ENCODE data around the gene STYXL1.

STYXL1 gene

DNA sequence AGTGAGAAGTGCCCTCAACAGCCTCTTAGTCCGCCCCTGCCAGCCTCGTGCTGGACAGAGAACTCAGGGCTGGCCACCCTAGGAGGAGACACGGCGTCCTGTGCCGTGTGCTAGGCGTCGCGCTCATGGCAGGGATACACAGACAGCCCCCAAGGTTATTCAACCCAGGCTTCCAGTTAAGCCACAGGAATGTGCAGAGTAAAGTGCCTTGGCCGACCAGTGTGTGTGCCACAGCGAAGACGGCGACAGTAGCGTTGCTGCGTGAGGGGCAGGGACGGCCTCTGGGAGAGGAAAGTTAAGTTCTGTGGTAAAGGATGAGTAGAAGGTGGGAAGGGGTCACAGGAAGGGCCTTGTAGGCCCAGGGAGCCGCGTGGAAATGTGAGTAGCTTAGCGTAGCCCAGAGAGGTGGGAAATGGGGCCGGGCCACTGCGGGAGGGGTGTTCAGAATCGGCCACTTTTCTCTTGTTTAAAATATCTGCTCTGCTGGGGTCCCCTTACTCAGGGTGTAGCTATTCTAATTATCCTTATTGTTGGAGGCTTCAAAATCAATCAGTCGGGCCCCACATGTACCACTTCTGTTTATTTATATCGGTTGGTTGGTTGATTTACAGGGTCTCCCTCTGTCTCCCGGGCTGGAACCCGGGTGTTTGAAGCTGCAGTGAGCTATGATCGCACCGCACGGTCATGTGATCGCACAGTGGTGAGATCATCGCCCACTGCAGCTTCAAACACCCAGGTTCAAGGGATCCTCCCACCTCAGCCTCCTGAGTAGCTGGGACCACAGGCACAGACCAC is 77.9 kb downstream of the STYXL1 start:
- DNase-seq, result no peak
- Mint-ChIP-seq H3K36me3 (ENCODE audit: low read depth) (peaks cover 51% of the 10 kb centered on the region), H3K9me3 (no peaks in the 10 kb centered on the region), H3K4me3 (no peak overlapping the region), H3K27ac (no peak overlapping the region), H3K4me1 (ENCODE audit: low read depth) (no peaks in the 10 kb centered on the region), H3K27me3 (no peaks in the 10 kb centered on the region)

- Mint-ChIP-seq H3K27ac (no peak overlapping the region), H3K36me3 (ENCODE audit: low read depth) (peaks cover 51% of the 10 kb centered on the region), H3K4me1 (ENCODE audit: low read depth) (no peaks in the 10 kb centered on the region), H3K9me3 (no peaks in the 10 kb centered on the region), H3K27me3 (no peaks in the 10 kb centered on the region), H3K4me3 (no peak overlapping the region)
- no peak for DNase-seq
Measured at GRCh38 chr7:75969182-75969581, 78.6 kb downstream of the STYXL1 start.

- H3K4me3 Mint-ChIP-seq, result no peak overlapping the region
- peaks cover 45% of the 10 kb centered on the region for H3K36me3 Mint-ChIP-seq (ENCODE audit: low read depth)
- H3K27me3 Mint-ChIP-seq, result no peaks in the 10 kb centered on the region
- H3K27ac Mint-ChIP-seq, result no peak overlapping the region
- no peaks in the 10 kb centered on the region for H3K9me3 Mint-ChIP-seq
- no peaks in the 10 kb centered on the region for H3K4me1 Mint-ChIP-seq (ENCODE audit: low read depth)
- DNase-seq, result no peak
Measured at GRCh38 chr7:75968561-75969001, 79.2 kb downstream of the STYXL1 start.

DNA sequence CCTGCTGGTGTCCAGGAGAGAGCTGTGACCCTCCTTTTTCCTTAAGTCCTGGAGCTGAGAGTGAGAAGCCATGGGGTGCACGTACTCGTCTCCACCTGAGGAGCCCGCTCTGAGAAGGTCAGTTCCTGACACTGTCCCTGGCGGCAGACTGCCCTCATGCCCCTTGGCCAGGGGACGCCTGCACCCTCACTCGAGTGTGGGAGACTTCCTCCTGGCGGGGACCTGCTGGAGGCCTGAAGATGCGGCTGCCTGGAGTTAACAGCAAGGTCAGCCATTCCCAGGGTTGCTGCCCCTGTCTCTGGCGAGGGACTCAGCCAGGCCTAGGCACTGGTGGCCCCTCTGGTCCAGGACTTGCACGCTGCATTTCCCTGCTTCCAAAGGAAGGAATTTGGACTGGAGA is 79.8 kb downstream of the STYXL1 start:
- no peak for DNase-seq
- Mint-ChIP-seq H3K4me1 (ENCODE audit: low read depth) (no peaks in the 10 kb centered on the region), H3K27me3 (no peaks in the 10 kb centered on the region), H3K27ac (no peak overlapping the region), H3K4me3 (no peak overlapping the region), H3K36me3 (ENCODE audit: low read depth) (peaks cover 45% of the 10 kb centered on the region), H3K9me3 (no peaks in the 10 kb centered on the region)

DNA sequence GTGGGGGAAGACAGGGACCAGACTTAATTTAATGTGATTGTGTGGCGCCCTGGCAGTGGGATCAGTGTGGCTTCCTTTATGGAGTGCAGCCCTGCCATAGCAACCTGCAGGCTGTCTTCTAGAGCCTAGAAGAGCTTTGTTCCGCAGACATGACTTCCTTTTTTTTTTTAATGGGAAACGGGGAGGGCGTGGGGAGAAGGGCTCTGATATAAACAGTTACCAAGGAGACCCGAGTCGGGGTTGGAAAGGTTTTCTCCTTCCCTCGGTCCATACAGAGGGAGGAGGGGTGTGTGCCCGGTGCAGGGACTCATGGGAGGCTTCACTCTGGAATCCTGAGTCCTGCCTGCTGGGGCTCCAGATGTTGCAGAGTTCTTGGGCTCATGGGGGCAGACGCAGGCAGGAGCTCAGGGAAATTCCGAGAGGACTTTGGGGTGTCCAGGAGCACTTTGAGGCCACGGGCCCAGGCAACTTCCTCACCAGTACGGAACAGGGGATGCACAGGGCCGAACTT is 80.3 kb downstream of the STYXL1 start:
- Mint-ChIP-seq H3K27me3 (no peaks in the 10 kb centered on the region), H3K9me3 (no peaks in the 10 kb centered on the region), H3K36me3 (ENCODE audit: low read depth) (peaks cover 42% of the 10 kb centered on the region), H3K4me3 (no peak overlapping the region), H3K27ac (no peak overlapping the region), H3K4me1 (ENCODE audit: low read depth) (no peaks in the 10 kb centered on the region)
- DNase-seq, result no peak

GRCh38 chr7:75967055-75967454 is 80.7 kb downstream of the STYXL1 start:
- no peak overlapping the region for H3K4me3 Mint-ChIP-seq
- H3K27me3 Mint-ChIP-seq, result no peaks in the 10 kb centered on the region
- H3K9me3 Mint-ChIP-seq, result no peaks in the 10 kb centered on the region
- H3K27ac Mint-ChIP-seq, result no peak overlapping the region
- H3K36me3 Mint-ChIP-seq (ENCODE audit: low read depth), result peaks cover 39% of the 10 kb centered on the region
- no peaks in the 10 kb centered on the region for H3K4me1 Mint-ChIP-seq (ENCODE audit: low read depth)
- DNase-seq, result no peak

DNA sequence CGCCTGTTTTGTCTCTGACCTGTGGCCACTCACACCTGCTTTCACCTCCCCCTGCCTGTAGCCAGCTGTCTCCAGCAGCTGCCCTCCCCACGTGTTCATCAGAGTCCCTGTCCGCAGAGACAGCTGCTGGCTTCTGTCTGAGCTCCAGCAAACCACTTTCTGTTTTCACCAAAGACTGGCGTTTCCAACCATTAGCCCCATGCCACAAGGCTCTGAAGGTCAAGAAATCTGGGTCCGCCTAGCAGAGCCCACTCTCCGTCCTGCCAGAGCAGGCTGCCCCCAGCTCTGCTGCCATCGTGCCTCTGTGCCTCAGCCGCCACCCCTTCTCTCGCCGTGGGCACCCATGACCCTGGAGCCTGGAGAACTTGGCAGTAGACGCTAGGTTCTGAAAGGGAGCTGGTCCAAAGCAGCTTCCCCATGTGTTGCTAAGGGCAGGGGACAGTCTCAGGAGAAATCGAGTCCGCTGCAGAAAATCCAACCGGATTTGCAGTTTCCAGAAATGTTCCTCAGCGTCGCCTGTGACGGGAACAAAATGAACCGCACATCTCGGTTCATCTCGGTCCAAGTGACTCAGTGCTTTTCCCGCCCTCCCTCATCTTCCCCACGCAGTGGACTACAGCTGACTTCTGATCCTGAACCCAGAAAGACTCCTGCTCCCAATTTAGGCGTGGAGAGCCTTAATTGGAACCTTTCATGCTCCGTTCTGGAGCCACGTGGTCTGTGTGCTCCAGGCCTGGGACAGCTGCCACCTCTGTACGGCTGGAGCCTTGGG is 81.4 kb downstream of the STYXL1 start:
- no peak for DNase-seq
- Mint-ChIP-seq H3K4me3 (no peak overlapping the region), H3K27me3 (no peaks in the 10 kb centered on the region), H3K4me1 (ENCODE audit: low read depth) (no peaks in the 10 kb centered on the region), H3K36me3 (ENCODE audit: low read depth) (peaks cover 39% of the 10 kb centered on the region), H3K27ac (no peak overlapping the region), H3K9me3 (no peaks in the 10 kb centered on the region)

DNA sequence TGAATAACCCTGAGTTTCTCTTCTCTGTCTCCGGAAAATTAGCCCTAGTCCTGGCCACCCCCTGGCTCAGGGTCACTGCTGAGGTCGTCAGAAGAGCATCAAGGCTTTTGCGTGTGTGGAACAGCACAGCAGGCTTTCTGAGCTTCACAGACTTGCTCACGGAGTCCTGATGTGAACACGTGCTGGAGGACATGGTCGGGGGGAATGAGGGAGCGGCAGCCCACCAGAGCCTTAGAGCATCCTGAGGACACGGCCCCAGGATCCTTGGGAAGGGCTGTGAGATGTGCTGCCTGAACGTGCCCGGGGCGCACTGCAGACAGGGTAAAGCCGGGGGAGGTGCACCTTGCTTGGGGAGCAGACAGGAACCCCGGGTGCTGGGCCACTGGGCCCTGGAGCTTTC is 82.2 kb downstream of the STYXL1 start:
- no peaks in the 10 kb centered on the region for H3K27me3 Mint-ChIP-seq
- peaks cover 40% of the 10 kb centered on the region for H3K36me3 Mint-ChIP-seq (ENCODE audit: low read depth)
- DNase-seq, result no peak
- H3K9me3 Mint-ChIP-seq, result no peaks in the 10 kb centered on the region
- no peak overlapping the region for H3K27ac Mint-ChIP-seq
- no peak overlapping the region for H3K4me3 Mint-ChIP-seq
- no peaks in the 10 kb centered on the region for H3K4me1 Mint-ChIP-seq (ENCODE audit: low read depth)

GRCh38 chr7:75963381-75963995 is 84.3 kb downstream of the STYXL1 start:
- Mint-ChIP-seq H3K4me3 (no peak overlapping the region), H3K27me3 (no peaks in the 10 kb centered on the region), H3K27ac (no peak overlapping the region), H3K4me1 (ENCODE audit: low read depth) (no peaks in the 10 kb centered on the region), H3K36me3 (ENCODE audit: low read depth) (peaks cover 42% of the 10 kb centered on the region), H3K9me3 (no peaks in the 10 kb centered on the region)
- DNase-seq, result no peak

DNA sequence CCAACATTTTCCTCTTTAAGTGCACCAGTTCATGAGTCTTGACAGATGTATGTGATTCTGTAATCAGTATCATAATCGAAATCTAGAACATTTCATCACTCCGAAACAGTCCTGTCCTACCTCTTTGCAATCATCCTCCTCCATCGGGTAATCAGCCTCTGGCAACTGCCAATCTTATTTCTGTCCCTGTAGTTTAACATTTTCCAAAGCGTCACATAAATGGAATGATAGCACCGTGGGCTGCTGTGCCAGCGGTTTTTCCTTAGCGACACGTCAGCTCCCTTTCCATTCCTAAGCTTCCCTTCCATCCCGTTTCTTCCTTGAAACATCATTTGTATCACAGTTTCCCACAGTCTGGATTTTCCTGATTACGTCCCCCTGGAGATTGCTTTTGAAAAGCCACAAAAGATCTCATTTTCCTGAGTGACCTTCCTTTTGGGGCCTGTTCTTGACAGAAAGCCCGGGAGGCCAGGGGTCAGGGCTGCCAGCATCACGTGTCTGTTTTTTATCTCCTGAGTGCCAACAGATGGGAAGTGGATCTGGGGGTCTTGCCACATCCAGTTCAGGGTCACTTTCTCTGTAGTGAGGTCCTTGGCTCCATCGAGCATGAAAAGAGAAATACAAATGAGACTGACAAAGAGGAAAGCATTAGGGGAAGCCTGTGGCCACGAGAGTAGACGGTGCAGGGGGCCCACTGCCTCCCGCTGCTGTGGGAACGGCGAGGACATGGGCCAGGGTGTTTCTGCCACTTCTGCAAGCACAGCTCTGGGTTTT is 85.0 kb downstream of the STYXL1 start:
- no peak overlapping the region for H3K27ac Mint-ChIP-seq
- H3K9me3 Mint-ChIP-seq, result no peaks in the 10 kb centered on the region
- no peaks in the 10 kb centered on the region for H3K4me1 Mint-ChIP-seq (ENCODE audit: low read depth)
- DNase-seq, result no peak
- H3K36me3 Mint-ChIP-seq (ENCODE audit: low read depth), result peaks cover 47% of the 10 kb centered on the region
- H3K4me3 Mint-ChIP-seq, result no peak overlapping the region
- H3K27me3 Mint-ChIP-seq, result no peaks in the 10 kb centered on the region

DNA sequence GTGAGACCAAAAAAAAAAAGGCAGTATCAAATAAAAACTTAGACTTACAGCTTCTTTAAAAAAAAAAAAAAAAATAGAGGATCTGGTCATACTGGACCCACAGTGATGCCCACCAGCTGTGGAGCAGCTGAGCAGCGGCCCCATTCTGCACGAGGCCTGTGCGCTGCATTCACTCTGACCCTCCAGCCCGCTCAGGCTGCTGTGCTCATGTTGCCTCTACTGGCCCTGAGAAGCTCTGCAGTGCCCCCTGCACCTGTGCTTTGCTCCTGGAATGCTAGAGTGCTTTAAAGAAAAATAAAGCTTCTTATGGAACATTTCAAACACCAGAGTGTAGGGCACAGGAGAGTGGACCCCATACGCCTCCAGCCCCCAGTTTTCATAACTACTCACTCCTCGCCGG is 86.6 kb downstream of the STYXL1 start:
- Mint-ChIP-seq H3K36me3 (ENCODE audit: low read depth) (peaks cover 52% of the 10 kb centered on the region), H3K27me3 (no peaks in the 10 kb centered on the region), H3K27ac (no peak overlapping the region), H3K4me1 (ENCODE audit: low read depth) (no peaks in the 10 kb centered on the region), H3K4me3 (no peak overlapping the region), H3K9me3 (no peaks in the 10 kb centered on the region)
- DNase-seq, result no peak

GRCh38 chr7:75960372-75960771 is 87.4 kb downstream of the STYXL1 start:
- DNase-seq, result no peak
- Mint-ChIP-seq H3K9me3 (no peaks in the 10 kb centered on the region), H3K36me3 (ENCODE audit: low read depth) (peaks cover 55% of the 10 kb centered on the region), H3K27me3 (no peaks in the 10 kb centered on the region), H3K4me3 (no peak overlapping the region), H3K27ac (no peak overlapping the region), H3K4me1 (ENCODE audit: low read depth) (no peaks in the 10 kb centered on the region)

GRCh38 chr7:75958802-75959543 is 88.8 kb downstream of the STYXL1 start:
- Mint-ChIP-seq H3K36me3 (ENCODE audit: low read depth) (peaks cover 59% of the 10 kb centered on the region), H3K27me3 (no peaks in the 10 kb centered on the region), H3K9me3 (no peaks in the 10 kb centered on the region), H3K4me1 (ENCODE audit: low read depth) (no peaks in the 10 kb centered on the region), H3K27ac (no peak overlapping the region), H3K4me3 (no peak overlapping the region)
- no peak for DNase-seq

All from activated T-cell treated with anti-CD3 and anti-CD28 coated beads, Interleukin-2, amount 50 U/mL, for 24 hours (primary cell).